Liver (tissue), 9 donors: ENCODE results near the gene LRCOL1. TPM values are rescaled to one million over a fixed set of nuclear protein-coding genes. Genes with fewer than 3 reads are reported as not detected.

Source experiments
- DNase-seq: peaks from one replicate; pipeline ENCODE4 v3.0.0-alpha.2; 2017; ENCODE audit warnings: low spot score
- H3K27ac ChIP-seq, 2 donors: one replicate each; pipeline ENCODE4 v1.7.0; 2013; ENCODE audit warnings: inconsistent platforms in 2 of 2, low read length in 2 of 2, control low read depth in 1 of 2, low read depth in 1 of 2, mild to moderate bottlenecking in 1 of 2
- H3K27me3 ChIP-seq, 4 donors: one replicate each; pipeline versions ENCODE4 v1.6.1 to v1.7.0; 2013; ENCODE audit warnings: low read length in 3 of 4, inconsistent platforms in 1 of 4, mild to moderate bottlenecking in 1 of 4, moderate library complexity in 1 of 4; ENCODE audit not compliant: control insufficient read depth in 4 of 4, insufficient read depth in 4 of 4
- H3K36me3 ChIP-seq, 4 donors: one replicate each; pipeline versions ENCODE4 v1.6.1 to v1.7.0; 2013; ENCODE audit warnings: low read length in 3 of 4, mild to moderate bottlenecking in 3 of 4, low read depth in 1 of 4, moderate library complexity in 1 of 4; ENCODE audit not compliant: control insufficient read depth in 4 of 4, insufficient read depth in 3 of 4
- H3K4me1 ChIP-seq, 4 donors: one replicate each; pipeline versions ENCODE4 v1.6.1 to v1.7.0; 2013; ENCODE audit warnings: low read length in 3 of 4, mild to moderate bottlenecking in 3 of 4, moderate library complexity in 1 of 4; ENCODE audit not compliant: control insufficient read depth in 4 of 4, insufficient read depth in 4 of 4
- H3K4me3 ChIP-seq, 3 donors: one replicate each; pipeline versions ENCODE4 v1.6.1 to v1.7.0; 2013; ENCODE audit warnings: low read length in 3 of 3, control low read depth in 1 of 3, low read depth in 1 of 3, mild to moderate bottlenecking in 1 of 3
- H3K9ac ChIP-seq, 2 donors: one replicate each; pipeline ENCODE4 v1.7.0; 2013; ENCODE audit warnings: low read length in 2 of 2, mild to moderate bottlenecking in 2 of 2, moderate library complexity in 2 of 2, control low read depth in 1 of 2, low read depth in 1 of 2
- H3K9me3 ChIP-seq, 4 donors: one replicate each; pipeline versions ENCODE4 v1.6.1 to v1.7.0; 2013; ENCODE audit warnings: low read length in 3 of 4; ENCODE audit not compliant: control insufficient read depth in 4 of 4
- EGR1 ChIP-seq, 2 donors: IDR thresholded peaks; 2 replicates each; pipeline ENCODE4 v1.6.1; 2016 to 2018; ENCODE audit warnings: antibody characterized with exemption in 2 of 2, low read depth in 2 of 2
- FOXA1 ChIP-seq: IDR thresholded peaks from 2 replicates; pipeline ENCODE4 v1.6.1; 2016; ENCODE audit warnings: antibody characterized with exemption
- FOXA2 ChIP-seq: IDR thresholded peaks from 2 replicates; pipeline ENCODE4 v1.6.1; 2016; ENCODE audit warnings: antibody characterized with exemption
- GABPA ChIP-seq, 2 donors: IDR thresholded peaks in 1 of 2; conservative IDR thresholded peaks in 1 of 2; 2 replicates each; pipeline ENCODE4 v1.6.1; 2016; ENCODE audit warnings: antibody characterized with exemption in 2 of 2, mild to moderate bottlenecking in 1 of 2, moderate library complexity in 1 of 2
- HNF4A ChIP-seq, 2 donors: conservative IDR thresholded peaks; 2 replicates each; pipeline ENCODE4 v1.6.1; 2016; ENCODE audit warnings: antibody characterized with exemption in 2 of 2, mild to moderate bottlenecking in 2 of 2
- HNF4G ChIP-seq: IDR thresholded peaks from 2 replicates; pipeline ENCODE4 v1.6.1; 2016; ENCODE audit warnings: antibody characterized with exemption
- JUND ChIP-seq, 2 donors: IDR thresholded peaks; 2 replicates each; pipeline ENCODE4 v1.6.1; 2016; ENCODE audit warnings: antibody characterized with exemption in 2 of 2
- NR2F2 ChIP-seq: IDR thresholded peaks from 2 replicates; pipeline ENCODE4 v1.6.1; 2016; ENCODE audit warnings: antibody characterized with exemption
- RAD21 ChIP-seq, 2 donors: IDR thresholded peaks; 2 replicates each; pipeline ENCODE4 v1.6.1; 2016; ENCODE audit warnings: antibody characterized with exemption in 2 of 2, mild to moderate bottlenecking in 2 of 2
- RXRA ChIP-seq, 2 donors: IDR thresholded peaks; 2 replicates each; pipeline ENCODE4 v1.6.1; 2017 to 2018; ENCODE audit warnings: antibody characterized with exemption in 2 of 2, mild to moderate bottlenecking in 1 of 2
- SP1 ChIP-seq: IDR thresholded peaks from 2 replicates; pipeline ENCODE4 v1.6.1; 2018; ENCODE audit warnings: antibody characterized with exemption, mild to moderate bottlenecking
- TAF1 ChIP-seq: conservative IDR thresholded peaks from 2 replicates; pipeline ENCODE4 v1.6.1; 2016; ENCODE audit warnings: antibody characterized with exemption, mild to moderate bottlenecking
- YY1 ChIP-seq: IDR thresholded peaks from 2 replicates; pipeline ENCODE4 v1.6.1; 2016; ENCODE audit warnings: antibody characterized with exemption, mild to moderate bottlenecking
- WGBS: extraction: QIAGEN DNeasy Blood & Tissue Kit; methylation state at CpG from one replicate; pipeline ENCODE4 v1.1.7; 2013; 5-methylcytosine and 5-hydroxymethylcytosine counted together
- polyA plus RNA-seq, 2 donors: library from polyadenylated mRNA; stranded (reverse) in 1 of 2; unstranded in 1 of 2; fragments of 200-250 nt in 1 of 2; fragments of >200 nt in 1 of 2; fragmentation: Nextera tagmentation in 1 of 2; extraction: Ambion mirVana in 1 of 2; gene quantifications; one replicate each; pipeline versions ENCODE4 v1.2.1 to v1.2.3, GENCODE V29; 2013 to 2015
- total RNA-seq, 2 donors: library from RNA; depleted of rRNA; stranded (reverse); fragments of >200 nt; gene quantifications; one replicate each; pipeline ENCODE4 v1.2.3, GENCODE V29; 2014
- TF ChIP-seq, protein P1 (sequence below): fragments of 150-350 bp; IDR thresholded peaks from 2 replicates; pipeline ENCODE4 v1.5.1; 2017; ENCODE audit warnings: improper control_type of control experiment, low read depth, low read length; ENCODE audit not compliant: missing input control
- TF ChIP-seq, protein P2 (sequence below): IDR thresholded peaks from 2 replicates; pipeline ENCODE4 v1.6.1; 2016; ENCODE audit warnings: antibody characterized with exemption, mild to moderate bottlenecking
- TF ChIP-seq, protein P3 (sequence below): IDR thresholded peaks from 2 replicates; pipeline ENCODE4 v1.6.1; 2016; ENCODE audit warnings: antibody characterized with exemption
- TF ChIP-seq, protein P4 (sequence below): IDR thresholded peaks from 2 replicates; pipeline ENCODE4 v1.6.1; 2016; ENCODE audit warnings: antibody characterized with exemption
- TF ChIP-seq, protein P5 (sequence below): IDR thresholded peaks from 2 replicates; pipeline ENCODE4 v1.6.1; 2016; ENCODE audit warnings: antibody characterized with exemption
- donor health status: healthy.
- donor health status: healthy.
- donor health status: healthy.
- donor health status: healthy.
- donor health status: healthy.

Gene LRCOL1
- total and polyA plus RNA-seq, 4 donors, result 2.6 to 40.7 (median 5.9) TPM; not detected in 1

DNA sequence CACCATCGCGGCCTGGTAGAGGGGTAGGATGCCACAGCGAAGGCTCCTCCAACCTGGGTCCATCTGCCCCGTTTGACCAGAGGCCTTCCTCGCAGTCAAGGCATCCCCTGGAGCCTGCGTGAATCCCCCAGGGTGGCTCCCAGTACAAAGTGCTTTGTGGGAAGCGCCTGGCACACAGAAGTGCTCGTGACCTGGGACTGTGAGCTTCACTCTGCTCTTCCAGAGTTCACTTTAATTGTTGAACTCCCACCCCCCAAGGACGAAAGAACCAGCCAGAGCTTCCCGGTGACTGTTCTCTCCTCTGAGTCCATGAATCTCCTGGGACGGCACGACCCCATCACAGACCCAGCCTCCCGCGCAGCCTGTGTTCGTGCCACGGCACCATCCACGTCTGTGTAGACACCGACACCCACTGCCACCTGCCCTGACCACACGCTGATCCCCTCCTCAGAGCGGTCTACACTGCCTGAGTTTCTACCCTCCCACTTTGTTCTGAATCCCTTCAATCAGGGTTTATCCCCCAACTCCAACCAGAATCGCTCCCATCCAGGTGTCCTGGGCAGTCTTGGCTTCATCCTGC, 24.1 kb upstream of the LRCOL1 start:
- H3K36me3 ChIP-seq, result peaks cover 4 to 86% (median 56%) of the 10 kb centered on the region in 4 donors
- H3K9me3 ChIP-seq, result no peaks in the 10 kb centered on the region
- no peaks in the 10 kb centered on the region for H3K4me1 ChIP-seq
- no peak for DNase-seq
- H3K27me3 ChIP-seq, result no peaks in the 10 kb centered on the region
- H3K9ac ChIP-seq, result no peak overlapping the region
- no peak overlapping the region for H3K4me3 ChIP-seq
- 97% methylated on average over 21 of the region's 21 CpGs for whole genome bisulfite sequencing
- no peak overlapping the region for H3K27ac ChIP-seq
- TF ChIP-seq FOXA1, result no peak
- TF ChIP-seq, protein P1, sequence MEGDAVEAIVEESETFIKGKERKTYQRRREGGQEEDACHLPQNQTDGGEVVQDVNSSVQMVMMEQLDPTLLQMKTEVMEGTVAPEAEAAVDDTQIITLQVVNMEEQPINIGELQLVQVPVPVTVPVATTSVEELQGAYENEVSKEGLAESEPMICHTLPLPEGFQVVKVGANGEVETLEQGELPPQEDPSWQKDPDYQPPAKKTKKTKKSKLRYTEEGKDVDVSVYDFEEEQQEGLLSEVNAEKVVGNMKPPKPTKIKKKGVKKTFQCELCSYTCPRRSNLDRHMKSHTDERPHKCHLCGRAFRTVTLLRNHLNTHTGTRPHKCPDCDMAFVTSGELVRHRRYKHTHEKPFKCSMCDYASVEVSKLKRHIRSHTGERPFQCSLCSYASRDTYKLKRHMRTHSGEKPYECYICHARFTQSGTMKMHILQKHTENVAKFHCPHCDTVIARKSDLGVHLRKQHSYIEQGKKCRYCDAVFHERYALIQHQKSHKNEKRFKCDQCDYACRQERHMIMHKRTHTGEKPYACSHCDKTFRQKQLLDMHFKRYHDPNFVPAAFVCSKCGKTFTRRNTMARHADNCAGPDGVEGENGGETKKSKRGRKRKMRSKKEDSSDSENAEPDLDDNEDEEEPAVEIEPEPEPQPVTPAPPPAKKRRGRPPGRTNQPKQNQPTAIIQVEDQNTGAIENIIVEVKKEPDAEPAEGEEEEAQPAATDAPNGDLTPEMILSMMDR, result no peak
- TF ChIP-seq YY1, result no peak
- TF ChIP-seq, protein P2, sequence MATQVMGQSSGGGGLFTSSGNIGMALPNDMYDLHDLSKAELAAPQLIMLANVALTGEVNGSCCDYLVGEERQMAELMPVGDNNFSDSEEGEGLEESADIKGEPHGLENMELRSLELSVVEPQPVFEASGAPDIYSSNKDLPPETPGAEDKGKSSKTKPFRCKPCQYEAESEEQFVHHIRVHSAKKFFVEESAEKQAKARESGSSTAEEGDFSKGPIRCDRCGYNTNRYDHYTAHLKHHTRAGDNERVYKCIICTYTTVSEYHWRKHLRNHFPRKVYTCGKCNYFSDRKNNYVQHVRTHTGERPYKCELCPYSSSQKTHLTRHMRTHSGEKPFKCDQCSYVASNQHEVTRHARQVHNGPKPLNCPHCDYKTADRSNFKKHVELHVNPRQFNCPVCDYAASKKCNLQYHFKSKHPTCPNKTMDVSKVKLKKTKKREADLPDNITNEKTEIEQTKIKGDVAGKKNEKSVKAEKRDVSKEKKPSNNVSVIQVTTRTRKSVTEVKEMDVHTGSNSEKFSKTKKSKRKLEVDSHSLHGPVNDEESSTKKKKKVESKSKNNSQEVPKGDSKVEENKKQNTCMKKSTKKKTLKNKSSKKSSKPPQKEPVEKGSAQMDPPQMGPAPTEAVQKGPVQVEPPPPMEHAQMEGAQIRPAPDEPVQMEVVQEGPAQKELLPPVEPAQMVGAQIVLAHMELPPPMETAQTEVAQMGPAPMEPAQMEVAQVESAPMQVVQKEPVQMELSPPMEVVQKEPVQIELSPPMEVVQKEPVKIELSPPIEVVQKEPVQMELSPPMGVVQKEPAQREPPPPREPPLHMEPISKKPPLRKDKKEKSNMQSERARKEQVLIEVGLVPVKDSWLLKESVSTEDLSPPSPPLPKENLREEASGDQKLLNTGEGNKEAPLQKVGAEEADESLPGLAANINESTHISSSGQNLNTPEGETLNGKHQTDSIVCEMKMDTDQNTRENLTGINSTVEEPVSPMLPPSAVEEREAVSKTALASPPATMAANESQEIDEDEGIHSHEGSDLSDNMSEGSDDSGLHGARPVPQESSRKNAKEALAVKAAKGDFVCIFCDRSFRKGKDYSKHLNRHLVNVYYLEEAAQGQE, result no peak

GRCh38 chr12:132633901-132634300, 23.5 kb upstream of the LRCOL1 start:
- no peak overlapping the region for H3K27ac ChIP-seq
- peaks cover 4 to 92% (median 55%) of the 10 kb centered on the region in 4 donors for H3K36me3 ChIP-seq
- WGBS, result 93% methylated on average over 10 of the region's 10 CpGs
- H3K9me3 ChIP-seq, result no peaks in the 10 kb centered on the region
- H3K9ac ChIP-seq, result no peak overlapping the region
- TF ChIP-seq FOXA1 (no peak), RXRA (IDR thresholded peaks at IDR 0.05) (no peak), TAF1 (no peak), EGR1 (IDR thresholded peaks at IDR 0.05; ENCODE audit: low read depth in 2 of 2) (no peak), JUND (IDR thresholded peaks at IDR 0.05) (no peak), RAD21 (IDR thresholded peaks at IDR 0.05) (no peak), FOXA2 (no peak), HNF4G (no peak), HNF4A (conservative IDR thresholded peaks at IDR 0.05) (no peak), NR2F2 (no peak), SP1 (no peak), GABPA (IDR thresholded peaks at IDR 0.05 in 1 of 2, conservative IDR thresholded peaks at IDR 0.05 in 1 of 2) (no peak), YY1 (no peak)
- TF ChIP-seq, protein P2, result no peak
- TF ChIP-seq, protein P3, sequence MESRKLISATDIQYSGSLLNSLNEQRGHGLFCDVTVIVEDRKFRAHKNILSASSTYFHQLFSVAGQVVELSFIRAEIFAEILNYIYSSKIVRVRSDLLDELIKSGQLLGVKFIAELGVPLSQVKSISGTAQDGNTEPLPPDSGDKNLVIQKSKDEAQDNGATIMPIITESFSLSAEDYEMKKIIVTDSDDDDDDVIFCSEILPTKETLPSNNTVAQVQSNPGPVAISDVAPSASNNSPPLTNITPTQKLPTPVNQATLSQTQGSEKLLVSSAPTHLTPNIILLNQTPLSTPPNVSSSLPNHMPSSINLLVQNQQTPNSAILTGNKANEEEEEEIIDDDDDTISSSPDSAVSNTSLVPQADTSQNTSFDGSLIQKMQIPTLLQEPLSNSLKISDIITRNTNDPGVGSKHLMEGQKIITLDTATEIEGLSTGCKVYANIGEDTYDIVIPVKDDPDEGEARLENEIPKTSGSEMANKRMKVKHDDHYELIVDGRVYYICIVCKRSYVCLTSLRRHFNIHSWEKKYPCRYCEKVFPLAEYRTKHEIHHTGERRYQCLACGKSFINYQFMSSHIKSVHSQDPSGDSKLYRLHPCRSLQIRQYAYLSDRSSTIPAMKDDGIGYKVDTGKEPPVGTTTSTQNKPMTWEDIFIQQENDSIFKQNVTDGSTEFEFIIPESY, result no peak
- TF ChIP-seq, protein P1, result no peak
- TF ChIP-seq, protein P4, sequence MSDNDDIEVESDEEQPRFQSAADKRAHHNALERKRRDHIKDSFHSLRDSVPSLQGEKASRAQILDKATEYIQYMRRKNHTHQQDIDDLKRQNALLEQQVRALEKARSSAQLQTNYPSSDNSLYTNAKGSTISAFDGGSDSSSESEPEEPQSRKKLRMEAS, result no peak
- TF ChIP-seq, protein P5, sequence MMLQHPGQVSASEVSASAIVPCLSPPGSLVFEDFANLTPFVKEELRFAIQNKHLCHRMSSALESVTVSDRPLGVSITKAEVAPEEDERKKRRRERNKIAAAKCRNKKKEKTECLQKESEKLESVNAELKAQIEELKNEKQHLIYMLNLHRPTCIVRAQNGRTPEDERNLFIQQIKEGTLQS, result no peak
- no peaks in the 10 kb centered on the region for H3K27me3 ChIP-seq
- H3K4me3 ChIP-seq, result no peak overlapping the region
- H3K4me1 ChIP-seq, result no peaks in the 10 kb centered on the region
- DNase-seq, result no peak
